B cell (primary cell): ENCODE measurements around the gene NIN.

Experiments used
- EZH2 ChIP-seq: IDR thresholded peaks from 2 replicates; pipeline ENCODE4 v1.6.1; 2012; ENCODE audit warnings: borderline replicate concordance, low read depth, mild to moderate bottlenecking, moderate library complexity, low read length; ENCODE audit not compliant: insufficient read depth, poor library complexity, severe bottlenecking
- TF ChIP-seq, protein P1 (sequence below): fragments of 200-600 bp; IDR thresholded peaks from one replicate; pipeline ENCODE4 v1.8.0; 2022; ENCODE audit warnings: antibody characterized with exemption, mild to moderate bottlenecking

DNA sequence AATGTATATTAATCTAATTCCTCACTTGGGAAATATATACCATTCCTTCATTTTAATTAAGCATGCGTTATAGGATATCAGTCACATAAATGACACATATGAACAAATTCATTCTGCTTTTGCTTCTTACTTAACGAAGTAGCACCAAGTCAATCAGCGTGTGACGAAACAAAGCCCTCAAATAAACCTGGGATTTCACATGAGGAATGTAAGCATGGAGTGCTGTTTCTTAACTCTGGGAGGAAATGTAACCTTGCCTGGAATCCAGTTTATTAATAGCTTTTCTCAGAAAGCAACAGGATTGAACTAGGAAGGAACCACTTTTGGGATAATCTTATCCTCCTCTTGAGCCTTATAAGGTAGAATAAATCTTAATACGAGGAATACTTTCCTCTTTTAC lies 72.0 kb downstream of the NIN start:
- TF ChIP-seq, protein P1, sequence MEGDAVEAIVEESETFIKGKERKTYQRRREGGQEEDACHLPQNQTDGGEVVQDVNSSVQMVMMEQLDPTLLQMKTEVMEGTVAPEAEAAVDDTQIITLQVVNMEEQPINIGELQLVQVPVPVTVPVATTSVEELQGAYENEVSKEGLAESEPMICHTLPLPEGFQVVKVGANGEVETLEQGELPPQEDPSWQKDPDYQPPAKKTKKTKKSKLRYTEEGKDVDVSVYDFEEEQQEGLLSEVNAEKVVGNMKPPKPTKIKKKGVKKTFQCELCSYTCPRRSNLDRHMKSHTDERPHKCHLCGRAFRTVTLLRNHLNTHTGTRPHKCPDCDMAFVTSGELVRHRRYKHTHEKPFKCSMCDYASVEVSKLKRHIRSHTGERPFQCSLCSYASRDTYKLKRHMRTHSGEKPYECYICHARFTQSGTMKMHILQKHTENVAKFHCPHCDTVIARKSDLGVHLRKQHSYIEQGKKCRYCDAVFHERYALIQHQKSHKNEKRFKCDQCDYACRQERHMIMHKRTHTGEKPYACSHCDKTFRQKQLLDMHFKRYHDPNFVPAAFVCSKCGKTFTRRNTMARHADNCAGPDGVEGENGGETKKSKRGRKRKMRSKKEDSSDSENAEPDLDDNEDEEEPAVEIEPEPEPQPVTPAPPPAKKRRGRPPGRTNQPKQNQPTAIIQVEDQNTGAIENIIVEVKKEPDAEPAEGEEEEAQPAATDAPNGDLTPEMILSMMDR: no peak
- no peak for TF ChIP-seq EZH2
